Prostate gland (tissue), 2 donors: Measurements from ENCODE around the gene AMOTL1. TPM values are rescaled to one million over a fixed set of nuclear protein-coding genes. Genes with fewer than 3 reads are reported as not detected.
A peak's percentile ranks its signal among the peaks of the same experiment; 100 is the strongest.

Experiments used
- DNase-seq: peaks from one replicate; pipeline ENCODE4 v3.0.0-alpha.2; 2019; ENCODE audit warnings: low spot score
- H3K27ac ChIP-seq, 2 donors: fragments of 200-600 bp; sonication (generic); 2 replicates each; pipeline ENCODE4 v1.5.1; 2017 to 2019
- H3K27me3 ChIP-seq: fragments of 200-600 bp; sonication (generic); replicated peaks from 2 replicates; pipeline ENCODE4 v1.5.1; 2019; ENCODE audit not compliant: insufficient read depth
- H3K36me3 ChIP-seq, 2 donors: fragments of 200-600 bp; sonication (generic); 1 replicate in 1 of 2; 2 replicates in 1 of 2; pipeline versions ENCODE4 v1.5.1 to v1.8.1; 2017 to 2019
- H3K4me1 ChIP-seq: fragments of 200-600 bp; sonication (generic); replicated peaks from 2 replicates; pipeline ENCODE4 v1.5.1; 2019
- H3K4me3 ChIP-seq, 2 donors: fragments of 200-600 bp; sonication (generic); 2 replicates each; pipeline ENCODE4 v1.5.1; 2017 to 2019
- H3K9me3 ChIP-seq: fragments of 200-600 bp; sonication (generic); 2 replicates; pipeline ENCODE4 v1.5.1; 2017
- CTCF ChIP-seq, 4 experiments: fragments of 200-600 bp in 2 of 4; fragments of 450-650 bp in 2 of 4; sonication (generic) in 2 of 4; IDR thresholded peaks; 1 replicate in 3 of 4; 2 replicates in 1 of 4; pipeline ENCODE4 v1.5.1; 2016 to 2019; ENCODE audit warnings: antibody characterized with exemption in 4 of 4, mild to moderate bottlenecking in 2 of 4, moderate library complexity in 2 of 4
- POLR2A ChIP-seq: fragments of 450-650 bp; IDR thresholded peaks from one replicate; pipeline ENCODE4 v1.6.1; 2016; ENCODE audit warnings: antibody characterized with exemption, mild to moderate bottlenecking
- POLR2AphosphoS5 ChIP-seq: sonication (generic); formaldehyde crosslinking; IDR thresholded peaks from one replicate; pipeline ENCODE4 v1.6.1; 2017; ENCODE audit warnings: antibody characterized with exemption
- WGBS: methylation state at CpG from one replicate; pipeline ENCODE4 v1.1.5; 2018; 5-methylcytosine and 5-hydroxymethylcytosine counted together
- intact Hi-C: fragments of 100-400 bp; cut with DNase I; formaldehyde crosslinking; loops from one replicate; pipeline ENCODE4 v1.14.2; 2022
- total RNA-seq, 2 donors: library from RNA; depleted of rRNA; stranded (reverse); fragments of >200 nt; gene quantifications; one replicate each; pipeline ENCODE4 v1.1.0, GENCODE V29; 2016

AMOTL1 gene
- total RNA-seq, 2 donors from 2014 or later: 49.2 to 67.2 TPM

GRCh38 chr11:94767291-94767690, 865 bp upstream of the AMOTL1 start:
- no peak for DNase-seq
- intact Hi-C loops: loop anchor here (10.0 kb wide), 4 partner anchors 108 to 222 kb away; partner anchors contain the start of genes CWC15, FUT4 and KDM4D
- Histone ChIP-seq H3K27me3 (no peaks in the 10 kb centered on the region), H3K4me1 (peaks cover 4% of the 10 kb centered on the region), H3K27ac (peak overlapping the region; percentile 92 to 94), H3K36me3 (no peaks in the 10 kb centered on the region), H3K9me3 (no peaks in the 10 kb centered on the region), H3K4me3 (peak overlapping the region in 1 of 2 donors; percentile 80)
- WGBS: 53% methylated on average over 5 of the region's 5 CpGs
- TF ChIP-seq CTCF (IDR thresholded peaks at IDR 0.05) (no peak), POLR2AphosphoS5 (no peak), POLR2A (no peak)

- under 1% methylated on average over 84 of the region's 91 CpGs for WGBS
- peaks cover 4% of the 10 kb centered on the region for H3K4me1 ChIP-seq
These were observed 716 bp downstream of the AMOTL1 start for GRCh38 chr11:94768602-94769541.

GRCh38 chr11:94769880-94770279, 1.7 kb downstream of the AMOTL1 start:
- intact Hi-C loops: loop anchor here (10.0 kb wide), 4 partner anchors 105 to 225 kb away; partner anchors contain the start of genes CWC15, FUT4 and KDM4D
- DNase-seq: no peak
- WGBS: 14% methylated on average over 8 of the region's 8 CpGs

More at GRCh38 chr11:94768602-94769541, 716 bp downstream of the AMOTL1 start:
- intact Hi-C loops: loop anchor here (10.0 kb wide), 4 partner anchors 106 to 224 kb away; partner anchors contain the start of genes CWC15, FUT4 and KDM4D
- Histone ChIP-seq H3K27me3 (no peaks in the 10 kb centered on the region), H3K9me3 (no peaks in the 10 kb centered on the region), H3K36me3 (no peaks in the 10 kb centered on the region), H3K4me3 (peak overlapping the region; percentile 62 to 80), H3K27ac (peak overlapping the region; percentile 92 to 94)
- TF ChIP-seq POLR2A: peak; percentile 32
- no peak for TF ChIP-seq CTCF (IDR thresholded peaks at IDR 0.05)
- peak; percentile 51 for DNase-seq

GRCh38 chr11:94770563-94771120, 2.5 kb downstream of the AMOTL1 start:
- TF ChIP-seq CTCF (IDR thresholded peaks at IDR 0.05): no peak
- no peak for TF ChIP-seq POLR2A
- no peak for TF ChIP-seq POLR2AphosphoS5
- H3K36me3 ChIP-seq: no peaks in the 10 kb centered on the region
- DNase-seq: no peak
- H3K4me1 ChIP-seq: peaks cover 4% of the 10 kb centered on the region
- H3K9me3 ChIP-seq: no peaks in the 10 kb centered on the region
- WGBS: 40% methylated on average over 4 of the region's 4 CpGs
- intact Hi-C loops: no loop called here
- H3K4me3 ChIP-seq: peak overlapping the region in 1 of 2 donors; percentile 80
- H3K27me3 ChIP-seq: no peaks in the 10 kb centered on the region
- H3K27ac ChIP-seq: peak overlapping the region; percentile 92 to 94

More at GRCh38 chr11:94769880-94770279, 1.7 kb downstream of the AMOTL1 start:
- Histone ChIP-seq H3K4me3 (peak overlapping the region; percentile 62 to 80), H3K9me3 (no peaks in the 10 kb centered on the region), H3K27ac (peak overlapping the region; percentile 92 to 94), H3K4me1 (peaks cover 4% of the 10 kb centered on the region), H3K36me3 (no peaks in the 10 kb centered on the region), H3K27me3 (no peaks in the 10 kb centered on the region)
- TF ChIP-seq CTCF (IDR thresholded peaks at IDR 0.05): no peak
- TF ChIP-seq POLR2A: no peak
- no peak for TF ChIP-seq POLR2AphosphoS5
